ENCODE data around the gene FGF11. TPM values are rescaled to one million over a fixed set of nuclear protein-coding genes. Genes with fewer than 3 reads are reported as not detected.

The FGF11 gene
- total and polyA plus RNA-seq, 2 donors (not counting 3 experiments of a cell fraction or from before 2014, with no cell fraction given) = 0.70 TPM; not detected in 1

GRCh38 chr17:7432296-7432695 lies 7.0 kb upstream of the FGF11 start:
- H2AFZ ChIP-seq (ENCODE audit: low read depth, low read length) = no peak overlapping the region
- dilution Hi-C loops (cut with MboI; ENCODE audit: extremely low pct_ligation_motif_present, low sequenced_read_pairs) (no loop called here), intact Hi-C loops (cut with micrococcal nuclease) (no loop called here)
- CTCF ChIA-PET = interaction anchor here (0.8 to 1.5 kb wide), 2 partner anchors 9 to 77 kb away, joined by 3 to 5 read pairs; no protein-coding TSS in a partner anchor
- DNase-seq (ENCODE audit: low read depth, low spot score) (no peak), FAIRE-seq (no peak)
- peaks cover 14% of the 10 kb centered on the region for H3K4me1 ChIP-seq (ENCODE audit: control insufficient read depth, extremely low read depth, insufficient read depth, low read length)
- H3K79me2 ChIP-seq (ENCODE audit: control insufficient read depth, insufficient read depth, low read length) = no peaks in the 10 kb centered on the region
- H3K27me3 ChIP-seq (ENCODE audit: control insufficient read depth in 2 of 2, insufficient read depth in 2 of 2, low read length in 2 of 2) = no peaks in the 10 kb centered on the region
- H3K27ac ChIP-seq (ENCODE audit: insufficient read depth, low read depth, low read length) = no peak overlapping the region
- no peaks in the 10 kb centered on the region for H3K9me3 ChIP-seq (replicated peaks; ENCODE audit: control insufficient read depth, insufficient read depth, low read length)
- no peak overlapping the region for H3K4me3 ChIP-seq (replicated peaks in 1 of 3; ENCODE audit: insufficient read depth in 1 of 3, low read depth in 1 of 3, low read length in 3 of 3)
- H4K20me1 ChIP-seq (replicated peaks; ENCODE audit: control insufficient read depth, extremely low read depth, insufficient read depth, low read length) = no peaks in the 10 kb centered on the region
- POLR2A ChIA-PET = no interaction called here
- TF ChIP-seq CTCF (IDR thresholded peaks at IDR 0.05; ENCODE audit: extremely low read depth in 1 of 2, insufficient read depth in 1 of 2, low read depth in 1 of 2, low read length in 2 of 2) (no peak), MYC (IDR thresholded peaks at IDR 0.05; ENCODE audit: low read depth, low read length) (no peak), GATA2 (IDR thresholded peaks at IDR 0.05; ENCODE audit: insufficient read depth, insufficient read length, low read depth, low read length) (no peak), MAX (IDR thresholded peaks at IDR 0.05; ENCODE audit: insufficient read depth, insufficient read length) (no peak), POLR2AphosphoS5 (IDR thresholded peaks at IDR 0.05; ENCODE audit: insufficient read depth, low read depth, low read length) (no peak), POLR2A (IDR thresholded peaks at IDR 0.05; ENCODE audit: low read depth, low read length) (no peak), EZH2 (IDR thresholded peaks at IDR 0.05; ENCODE audit: borderline replicate concordance, low read depth, low read length, severe bottlenecking) (no peak), FOS (IDR thresholded peaks at IDR 0.05; ENCODE audit: borderline replicate concordance, insufficient read depth, low read length) (no peak), JUN (IDR thresholded peaks at IDR 0.05; ENCODE audit: borderline replicate concordance, insufficient read depth, insufficient read length, low read depth) (no peak)
- BruUV-seq (replicated peaks) = no TSS peak
- no peaks in the 10 kb centered on the region for H3K9me1 ChIP-seq (replicated peaks; ENCODE audit: control insufficient read depth, extremely low read depth, insufficient read depth, low read length)
- no peaks in the 10 kb centered on the region for H3K36me3 ChIP-seq (ENCODE audit: control insufficient read depth in 2 of 2, extremely low read depth in 1 of 2, insufficient read depth in 2 of 2, low read length in 2 of 2)
- H3K4me2 ChIP-seq (ENCODE audit: insufficient read depth, low read length) = no peak overlapping the region
- H3K9ac ChIP-seq (replicated peaks; ENCODE audit: extremely low read depth, insufficient read depth, low read length) = no peak overlapping the region
